ENCODE measurements around the gene PTPRT.

- TF ChIP-seq CTCF (conservative IDR thresholded peaks at IDR 0.05; ENCODE audit: low read depth, low read length), result no peak
- no peak for TF ChIP-seq RAD21 (IDR thresholded peaks at IDR 0.05; ENCODE audit: low read length)
- no peak for TF ChIP-seq CEBPB (IDR thresholded peaks at IDR 0.05; ENCODE audit: low read depth, low read length)
- TF ChIP-seq POLR2A (IDR thresholded peaks at IDR 0.05; ENCODE audit: low read depth, low read length), result no peak
These were observed 977.3 kb downstream of the PTPRT start for GRCh38 chr20:42212391-42212790.

Measured in IMR-90 (cell line).